ENCODE results near the gene STAMBPL1.

GRCh38 chr10:88941026-88941425 is 61.0 kb downstream of the STAMBPL1 start:
- TF ChIP-seq CTCF (IDR thresholded peaks at IDR 0.05; ENCODE audit: low read depth, low read length, poor library complexity, severe bottlenecking) (no peak), EZH2phosphoT487 (IDR thresholded peaks at IDR 0.05; ENCODE audit: borderline replicate concordance, low read length) (no peak)
